H1 (cell line): ENCODE results near the gene GPD1. TPM values are rescaled to one million over a fixed set of nuclear protein-coding genes. Genes with fewer than 3 reads are reported as not detected.

Experiments
- CTCF ChIA-PET: fragments of 300-600 bp; sonication (Branson Sonifier 250); formaldehyde crosslinking; loops from one replicate; lab custom pipeline; 2021; ENCODE audit not compliant: partially characterized antibody; lab: Charles Lee
- POLR2A ChIA-PET: fragments of 300-600 bp; sonication (Branson Sonifier 250); formaldehyde crosslinking; loops from one replicate; lab custom pipeline; 2021; ENCODE audit warnings: inconsistent platforms; ENCODE audit not compliant: partially characterized antibody; lab: Charles Lee
- DNase-seq, 2 experiments: peaks; one replicate each; pipeline versions ENCODE4 v3.0.0 to v3.0.0-alpha.2; 2010 to 2022; ENCODE audit warnings: low spot score in 2 of 2, low read depth in 1 of 2, mixed read lengths in 1 of 2
- FAIRE-seq: peaks from 2 replicates; lab custom pipeline; 2011; peaks lifted over from hg19 to GRCh38; lab: Jason Lieb, UNC
- H2AFZ ChIP-seq: 2 replicates; pipeline ENCODE4 v1.8.1; 2012; ENCODE audit warnings: low read length, inconsistent platforms
- H2AK5ac ChIP-seq: 2 replicates; pipeline ENCODE4 v1.6.1; 2013; ENCODE audit warnings: low read depth, low read length
- H2BK120ac ChIP-seq: replicated peaks from 2 replicates; pipeline ENCODE3; 2013; ENCODE audit warnings: low read depth, low read length, inconsistent platforms
- H2BK12ac ChIP-seq: 2 replicates; pipeline ENCODE4 v1.6.1; 2013; ENCODE audit warnings: low read depth, low read length
- H2BK15ac ChIP-seq: 2 replicates; pipeline ENCODE4 v1.6.1; 2013; ENCODE audit warnings: low read length
- H2BK20ac ChIP-seq: 2 replicates; pipeline ENCODE4 v1.6.1; 2013; ENCODE audit warnings: low read length
- H2BK5ac ChIP-seq: 2 replicates; pipeline ENCODE4 v1.6.1; 2013; ENCODE audit warnings: low read depth, low read length
- H3K14ac ChIP-seq: 2 replicates; pipeline ENCODE4 v1.6.1; 2013; ENCODE audit warnings: inconsistent platforms; ENCODE audit not compliant: insufficient read length
- H3K18ac ChIP-seq: 2 replicates; pipeline ENCODE4 v1.6.1; 2013; ENCODE audit warnings: low read length; ENCODE audit errors: extremely low read depth
- H3K23ac ChIP-seq: 2 replicates; pipeline ENCODE4 v1.6.1; 2013; ENCODE audit warnings: inconsistent platforms; ENCODE audit not compliant: insufficient read length
- H3K23me2 ChIP-seq: 2 replicates; pipeline ENCODE4 v1.6.1; 2013; ENCODE audit warnings: low read depth, low read length
- H3K27ac ChIP-seq: 2 replicates; pipeline ENCODE4 v1.6.1; 2011; ENCODE audit warnings: low read depth, low read length, inconsistent platforms
- H3K27me3 ChIP-seq, 4 experiments: replicated peaks in 1 of 4; 1 replicate in 1 of 4; 2 replicates in 3 of 4; pipeline versions ENCODE4 v1.6.1 to v1.8.1; 2011 to 2013; ENCODE audit warnings: low read length in 3 of 4, mild to moderate bottlenecking in 3 of 4, inconsistent platforms in 2 of 4, mixed read lengths in 2 of 4, moderate library complexity in 1 of 4; ENCODE audit not compliant: control insufficient read depth in 3 of 4, insufficient read depth in 3 of 4; ENCODE audit errors: extremely low read depth in 1 of 4
- H3K36me3 ChIP-seq, 4 experiments: 2 replicates each; pipeline versions ENCODE4 v1.6.1 to v1.8.1; 2011 to 2013; ENCODE audit warnings: mild to moderate bottlenecking in 4 of 4, low read length in 3 of 4, moderate library complexity in 2 of 4, control low read depth in 1 of 4, inconsistent platforms in 1 of 4; ENCODE audit not compliant: insufficient read depth in 4 of 4, control insufficient read depth in 2 of 4
- H3K4ac ChIP-seq: replicated peaks from 2 replicates; pipeline ENCODE3; 2013; ENCODE audit warnings: low read length, low read depth, mixed read lengths, inconsistent platforms; ENCODE audit not compliant: insufficient read length
- H3K4me1 ChIP-seq, 4 experiments: replicated peaks in 1 of 4; 1 replicate in 1 of 4; 2 replicates in 3 of 4; pipeline versions ENCODE4 v1.6.1 to v1.8.1; 2011 to 2013; ENCODE audit warnings: low read length in 3 of 4, inconsistent platforms in 2 of 4, mixed read lengths in 1 of 4; ENCODE audit not compliant: insufficient read depth in 4 of 4, control insufficient read depth in 3 of 4
- H3K4me2 ChIP-seq, 2 experiments: 2 replicates each; pipeline versions ENCODE4 v1.6.1 to v1.8.1; 2011 to 2013; ENCODE audit warnings: low read depth in 2 of 2, low read length in 2 of 2, control low read depth in 1 of 2, inconsistent platforms in 1 of 2, mild to moderate bottlenecking in 1 of 2; ENCODE audit not compliant: insufficient read depth in 1 of 2
- H3K4me3 ChIP-seq, 4 experiments: fragments of 200-600, 300-600 bp in 1 of 4; sonication (generic), shearing (Covaris generic), sonication (Bioruptor Twin) in 1 of 4; 2 replicates each; pipeline versions ENCODE4 v1.5.1 to v1.8.1; 2011 to 2016; ENCODE audit warnings: low read length in 4 of 4, low read depth in 3 of 4, control low read depth in 2 of 4, inconsistent platforms in 2 of 4, mild to moderate bottlenecking in 2 of 4, mixed read lengths in 1 of 4, moderate library complexity in 1 of 4; ENCODE audit not compliant: insufficient read depth in 2 of 4; ENCODE audit errors: extremely low read depth in 1 of 4
- H3K56ac ChIP-seq: replicated peaks from 2 replicates; pipeline ENCODE3; 2013; ENCODE audit warnings: low read depth, mild to moderate bottlenecking, mixed read lengths, low read length, inconsistent platforms; ENCODE audit not compliant: insufficient read length
- H3K79me1 ChIP-seq: 2 replicates; pipeline ENCODE4 v1.6.1; 2013; ENCODE audit warnings: low read depth, low read length, control low read depth
- H3K79me2 ChIP-seq, 2 experiments: 2 replicates each; pipeline versions ENCODE4 v1.6.1 to v1.8.1; 2012 to 2013; ENCODE audit warnings: low read length in 2 of 2, mild to moderate bottlenecking in 2 of 2, inconsistent platforms in 1 of 2; ENCODE audit not compliant: insufficient read depth in 2 of 2, control insufficient read depth in 1 of 2
- H3K9ac ChIP-seq, 4 experiments: replicated peaks in 1 of 4; 1 replicate in 1 of 4; 2 replicates in 3 of 4; pipeline versions ENCODE4 v1.6.1 to v1.8.1; 2011 to 2013; ENCODE audit warnings: low read depth in 3 of 4, low read length in 3 of 4, control low read depth in 2 of 4, mild to moderate bottlenecking in 2 of 4, moderate library complexity in 2 of 4, inconsistent platforms in 1 of 4; ENCODE audit errors: extremely low read depth in 1 of 4
- H3K9me3 ChIP-seq, 2 experiments: 2 replicates each; pipeline versions ENCODE4 v1.6.1 to v1.8.1; 2012 to 2013; ENCODE audit warnings: mild to moderate bottlenecking in 2 of 2, moderate library complexity in 2 of 2, control low read depth in 1 of 2, inconsistent platforms in 1 of 2, low read depth in 1 of 2, low read length in 1 of 2, mixed read lengths in 1 of 2; ENCODE audit not compliant: insufficient read depth in 2 of 2
- H4K20me1 ChIP-seq, 2 experiments: replicated peaks in 1 of 2; 2 replicates each; pipeline versions ENCODE3 to v1.8.1; 2011 to 2013; ENCODE audit warnings: inconsistent platforms in 2 of 2, low read length in 2 of 2, mild to moderate bottlenecking in 1 of 2; ENCODE audit not compliant: insufficient read depth in 2 of 2, control insufficient read depth in 1 of 2
- H4K5ac ChIP-seq: 2 replicates; pipeline ENCODE4 v1.6.1; 2013; ENCODE audit warnings: low read length, low read depth, mixed read lengths, inconsistent platforms; ENCODE audit not compliant: insufficient read length
- H4K8ac ChIP-seq: 2 replicates; pipeline ENCODE4 v1.8.0; 2013; ENCODE audit warnings: mild to moderate bottlenecking, moderate library complexity, low read length, inconsistent platforms; ENCODE audit not compliant: insufficient read depth; ENCODE audit errors: extremely low read depth
- H4K91ac ChIP-seq: replicated peaks from 2 replicates; pipeline ENCODE3; 2013; ENCODE audit warnings: low read length, mixed read lengths, inconsistent platforms; ENCODE audit not compliant: insufficient read length
- BRCA1 ChIP-seq: IDR thresholded peaks from 2 replicates; pipeline ENCODE4 v1.6.1; 2012; ENCODE audit warnings: low read depth, low read length, improper control_type of control experiment
- SRF ChIP-seq: IDR thresholded peaks from 2 replicates; pipeline ENCODE4 v1.6.1; 2011; ENCODE audit warnings: mild to moderate bottlenecking, low read depth, low read length, moderate library complexity
- WGBS, 2 experiments: shearing (Covaris generic) in 1 of 2; methylation state at CpG; one replicate each; pipeline versions ENCODE4 v1.1.6 to v1.1.7; 2013 to 2015; ENCODE audit warnings: low lambda C conversion rate in 2 of 2, mixed read lengths in 2 of 2, inconsistent platforms in 1 of 2, low coverage in 1 of 2, missing lambda C conversion rate in 1 of 2; ENCODE audit not compliant: insufficient replicate concordance in 2 of 2, insufficient coverage in 1 of 2, insufficient read length in 1 of 2; ENCODE audit errors: extremely low coverage in 1 of 2, missing lambda C conversion rate in 1 of 2; 5-methylcytosine and 5-hydroxymethylcytosine counted together
- polyA plus RNA-seq, 7 experiments: library from polyadenylated mRNA; depleted of rRNA in 3 of 7; stranded (reverse) in 5 of 7; unstranded in 2 of 7; fragments of >200 nt in 5 of 7; fragments of 200-250 nt in 2 of 7; gene quantifications; 1 replicate in 5 of 7; 2 replicates in 1 of 7; 4 replicates in 1 of 7; pipeline versions ENCODE4 v1.2.1 to v1.2.3, GENCODE V29; 2011 to 2013; ENCODE audit warnings: missing spikeins in 2 of 7, mixed read lengths in 2 of 7
- total RNA-seq: library from RNA; stranded (reverse); fragmentation: NEBNext Ultra II Directional; extraction: Animal tissue kit (Norgen Biotek cat#: 25700); gene quantifications from 2 replicates; pipeline ENCODE4 v1.2.1, GENCODE V29; 2021

The GPD1 gene
- total and polyA plus RNA-seq, 2 of the 8 experiments (the other 6 are each of a cell fraction or from before 2014, with no cell fraction given): 0.45 to 0.74 TPM

GRCh38 chr12:50117057-50117622 lies 13.3 kb downstream of the GPD1 start:
- no peak overlapping the region for H2AK5ac ChIP-seq
- H2BK20ac ChIP-seq: no peak overlapping the region
- no peak overlapping the region for H2BK12ac ChIP-seq
- H3K23me2 ChIP-seq: peaks cover 7% of the 10 kb centered on the region
- FAIRE-seq: no peak
- H2BK15ac ChIP-seq: no peak overlapping the region
- no peak overlapping the region for H3K9ac ChIP-seq
- ChIA-PET CTCF (interaction anchor here (0.6 to 32.9 kb wide), 7 partner anchors 9 to 431 kb away, joined by 3 to 625 read pairs (median 4); partner anchors contain the start of gene SMARCD1), POLR2A (interaction anchor here (0.8 to 27.1 kb wide), 4 partner anchors 10 to 50 kb away, joined by 3 to 457 read pairs (median 10); partner anchors contain the start of genes CERS5, GPD1 and SMARCD1)
- no peak overlapping the region for H3K4me3 ChIP-seq
- H3K79me1 ChIP-seq: no peaks in the 10 kb centered on the region; the same call in 1 of the 2 replicates
- no peak for DNase-seq
- peaks cover 0 to 3% (median 0%) of the 10 kb centered on the region in 4 experiments; a peak in 1 of 8 replicates for H3K36me3 ChIP-seq
- H4K91ac ChIP-seq: no peak overlapping the region
- H3K18ac ChIP-seq: no peak overlapping the region
- H2AFZ ChIP-seq: no peak overlapping the region
- no peak for TF ChIP-seq SRF
- no peak for TF ChIP-seq BRCA1
- no peak overlapping the region for H4K5ac ChIP-seq
- H3K27me3 ChIP-seq: no peaks in the 10 kb centered on the region
- no peak overlapping the region for H3K56ac ChIP-seq
- H3K4me1 ChIP-seq: no peaks in the 10 kb centered on the region
- H3K27ac ChIP-seq: no peak overlapping the region
- no peak overlapping the region for H3K4me2 ChIP-seq
- 95% methylated on average over 5 of the region's 6 CpGs; no CpG with 5 or more reads in 1 of the 2 experiments for WGBS, 2 experiments
- H3K14ac ChIP-seq: no peak overlapping the region
- H4K20me1 ChIP-seq: peaks cover 0 to under 1% of the 10 kb centered on the region in 2 experiments
- peaks cover 0 to 13% of the 10 kb centered on the region in 2 experiments; a peak in 2 of 4 replicates for H3K79me2 ChIP-seq
- no peaks in the 10 kb centered on the region for H3K9me3 ChIP-seq
- no peak overlapping the region for H4K8ac ChIP-seq
- no peak overlapping the region for H2BK120ac ChIP-seq
- H3K4ac ChIP-seq: no peak overlapping the region
- no peak overlapping the region for H2BK5ac ChIP-seq
- no peak overlapping the region for H3K23ac ChIP-seq
